Smooth muscle cell (in vitro differentiated cells): ENCODE measurements around the gene CDC42SE2. TPM values are rescaled to one million over a fixed set of nuclear protein-coding genes. Genes with fewer than 3 reads are reported as not detected.

Source experiments
- DNase-seq: peaks from one replicate; lab custom pipeline; 2025; ENCODE audit not compliant: unreplicated experiment; lab: John Stamatoyannopoulos, UW
- H2AFZ ChIP-seq: fragments of 200-600 bp; sonication (generic); 2 replicates; pipeline ENCODE4 v1.6.0; 2016; ENCODE audit warnings: antibody characterized with exemption, low read depth, mild to moderate bottlenecking
- H3F3A ChIP-seq: fragments of 200-600 bp; sonication (generic); 2 replicates; pipeline ENCODE4 v1.6.0; 2017; ENCODE audit warnings: antibody characterized with exemption, low read depth
- H3K27ac ChIP-seq: fragments of 200-600 bp; sonication (generic); 2 replicates; pipeline ENCODE4 v1.5.1; 2016; ENCODE audit warnings: low read depth, mild to moderate bottlenecking
- H3K27me3 ChIP-seq: fragments of 200-600 bp; sonication (generic); 2 replicates; pipeline ENCODE4 v1.6.1; 2016; ENCODE audit warnings: low read depth, mild to moderate bottlenecking
- H3K36me3 ChIP-seq: fragments of 200-600 bp; sonication (generic); 2 replicates; pipeline ENCODE4 v1.5.1; 2016; ENCODE audit warnings: low read depth
- H3K4me1 ChIP-seq: fragments of 200-600 bp; sonication (generic); 2 replicates; pipeline ENCODE4 v1.5.1; 2016; ENCODE audit warnings: low read depth
- H3K4me2 ChIP-seq: fragments of 200-600 bp; sonication (generic); 2 replicates; pipeline ENCODE4 v1.6.0; 2016; ENCODE audit warnings: mild to moderate bottlenecking
- H3K4me3 ChIP-seq: fragments of 200-600 bp; sonication (generic); 2 replicates; pipeline ENCODE4 v1.5.1; 2016; ENCODE audit warnings: mild to moderate bottlenecking
- H3K79me2 ChIP-seq: fragments of 200-600 bp; sonication (generic); 2 replicates; pipeline ENCODE4 v1.6.0; 2016; ENCODE audit warnings: low read depth, mild to moderate bottlenecking
- H3K9ac ChIP-seq: fragments of 200-600 bp; sonication (generic); 2 replicates; pipeline ENCODE4 v1.6.0; 2016; ENCODE audit warnings: low read depth
- H3K9me3 ChIP-seq: fragments of 200-600 bp; sonication (generic); replicated peaks from 2 replicates; pipeline ENCODE4 v1.5.1; 2016; ENCODE audit warnings: low read depth
- H4K20me1 ChIP-seq: fragments of 200-600 bp; sonication (generic); 2 replicates; pipeline ENCODE4 v1.6.0; 2016; ENCODE audit warnings: low read depth
- WGBS: methylation state at CpG from one replicate; pipeline ENCODE4 v1.1.7; 2016; ENCODE audit warnings: low lambda C conversion rate; 5-methylcytosine and 5-hydroxymethylcytosine counted together
- polyA plus RNA-seq: library from polyadenylated mRNA; unstranded; fragments of >200 nt; fragmentation: Nextera tagmentation; extraction: Ambion mirVana; gene quantifications from 2 replicates; pipeline ENCODE4 v1.2.1, GENCODE V29; 2016
- total RNA-seq: library from RNA; depleted of rRNA; stranded (reverse); fragments of >200 nt; gene quantifications from 2 replicates; pipeline ENCODE4 v1.2.3, GENCODE V29; 2014
- TF ChIP-seq, protein P1 (sequence below): fragments of 200-600 bp; sonication (generic); IDR thresholded peaks from 2 replicates; pipeline ENCODE4 v1.5.1; 2017; ENCODE audit warnings: borderline replicate concordance, mild to moderate bottlenecking, antibody characterized with exemption; ENCODE audit not compliant: insufficient read depth, poor library complexity, severe bottlenecking

CDC42SE2 gene
- total and polyA plus RNA-seq, 2 experiments from 2014 or later: 12.6 to 24.0 TPM

DNA sequence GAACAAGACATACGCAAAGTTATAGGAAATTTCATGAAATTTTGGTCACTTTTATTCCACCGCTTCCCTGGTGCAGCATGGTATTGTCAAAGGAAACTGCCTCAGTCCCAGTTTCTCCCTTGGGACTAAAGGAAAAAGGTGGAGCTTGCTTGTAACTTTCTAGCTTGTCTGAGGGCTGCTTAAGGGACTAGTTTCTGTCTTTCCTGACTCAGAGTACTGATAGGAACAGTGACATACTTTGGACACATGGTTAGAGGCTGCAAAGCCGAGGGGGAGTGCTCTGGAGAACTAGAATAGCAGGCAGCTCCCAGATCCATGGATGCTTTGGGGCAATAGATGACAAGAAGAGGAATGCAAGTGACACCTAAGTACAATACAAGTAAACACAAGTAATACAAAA, 136.7 kb downstream of the CDC42SE2 start:
- H2AFZ ChIP-seq: no peak overlapping the region
- peaks cover 6% of the 10 kb centered on the region for H3K36me3 ChIP-seq
- no peaks in the 10 kb centered on the region for H3K79me2 ChIP-seq
- H3K4me2 ChIP-seq: no peak overlapping the region
- H3K4me3 ChIP-seq: no peak overlapping the region
- 89% methylated on average over 3 of the region's 3 CpGs for WGBS
- H3K27me3 ChIP-seq: no peaks in the 10 kb centered on the region
- H3K4me1 ChIP-seq: no peaks in the 10 kb centered on the region
- no peaks in the 10 kb centered on the region for H3F3A ChIP-seq
- H3K27ac ChIP-seq: no peak overlapping the region
- no peak overlapping the region for H3K9ac ChIP-seq
- H3K9me3 ChIP-seq: peaks cover 12% of the 10 kb centered on the region
- H4K20me1 ChIP-seq: no peaks in the 10 kb centered on the region
- TF ChIP-seq, protein P1, sequence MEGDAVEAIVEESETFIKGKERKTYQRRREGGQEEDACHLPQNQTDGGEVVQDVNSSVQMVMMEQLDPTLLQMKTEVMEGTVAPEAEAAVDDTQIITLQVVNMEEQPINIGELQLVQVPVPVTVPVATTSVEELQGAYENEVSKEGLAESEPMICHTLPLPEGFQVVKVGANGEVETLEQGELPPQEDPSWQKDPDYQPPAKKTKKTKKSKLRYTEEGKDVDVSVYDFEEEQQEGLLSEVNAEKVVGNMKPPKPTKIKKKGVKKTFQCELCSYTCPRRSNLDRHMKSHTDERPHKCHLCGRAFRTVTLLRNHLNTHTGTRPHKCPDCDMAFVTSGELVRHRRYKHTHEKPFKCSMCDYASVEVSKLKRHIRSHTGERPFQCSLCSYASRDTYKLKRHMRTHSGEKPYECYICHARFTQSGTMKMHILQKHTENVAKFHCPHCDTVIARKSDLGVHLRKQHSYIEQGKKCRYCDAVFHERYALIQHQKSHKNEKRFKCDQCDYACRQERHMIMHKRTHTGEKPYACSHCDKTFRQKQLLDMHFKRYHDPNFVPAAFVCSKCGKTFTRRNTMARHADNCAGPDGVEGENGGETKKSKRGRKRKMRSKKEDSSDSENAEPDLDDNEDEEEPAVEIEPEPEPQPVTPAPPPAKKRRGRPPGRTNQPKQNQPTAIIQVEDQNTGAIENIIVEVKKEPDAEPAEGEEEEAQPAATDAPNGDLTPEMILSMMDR: no peak
- DNase-seq: no peak

DNA sequence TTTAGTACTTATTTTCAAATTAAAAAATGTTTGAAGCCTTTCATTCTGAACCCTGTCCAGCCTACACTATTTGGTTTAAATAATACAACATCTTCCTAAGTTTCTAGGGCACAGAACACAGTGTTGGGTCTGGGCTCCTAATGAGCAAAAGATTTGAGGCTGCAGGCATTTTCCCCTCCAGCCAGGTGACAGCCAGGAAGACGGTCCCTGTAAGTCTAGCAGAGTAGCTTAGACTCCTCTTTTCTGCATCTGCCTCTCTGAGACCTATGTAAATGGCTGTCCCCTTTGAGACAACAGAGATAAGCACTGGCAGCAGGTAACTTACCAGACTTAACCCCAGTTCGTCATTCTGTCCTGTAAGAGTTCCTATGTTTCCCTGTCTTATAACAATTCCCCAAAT, 141.8 kb downstream of the CDC42SE2 start:
- Histone ChIP-seq H3K36me3 (peaks cover 6% of the 10 kb centered on the region), H3K9me3 (peaks cover 12% of the 10 kb centered on the region), H3K27ac (no peak overlapping the region), H3K4me2 (no peak overlapping the region), H4K20me1 (no peaks in the 10 kb centered on the region), H3K4me1 (no peaks in the 10 kb centered on the region), H3K27me3 (no peaks in the 10 kb centered on the region), H3K4me3 (no peak overlapping the region), H3K9ac (no peak overlapping the region), H2AFZ (no peak overlapping the region), H3F3A (no peaks in the 10 kb centered on the region), H3K79me2 (no peaks in the 10 kb centered on the region)
- 93% methylated on average over 2 of the region's 2 CpGs for WGBS
- DNase-seq: no peak
- TF ChIP-seq, protein P1: no peak

DNA sequence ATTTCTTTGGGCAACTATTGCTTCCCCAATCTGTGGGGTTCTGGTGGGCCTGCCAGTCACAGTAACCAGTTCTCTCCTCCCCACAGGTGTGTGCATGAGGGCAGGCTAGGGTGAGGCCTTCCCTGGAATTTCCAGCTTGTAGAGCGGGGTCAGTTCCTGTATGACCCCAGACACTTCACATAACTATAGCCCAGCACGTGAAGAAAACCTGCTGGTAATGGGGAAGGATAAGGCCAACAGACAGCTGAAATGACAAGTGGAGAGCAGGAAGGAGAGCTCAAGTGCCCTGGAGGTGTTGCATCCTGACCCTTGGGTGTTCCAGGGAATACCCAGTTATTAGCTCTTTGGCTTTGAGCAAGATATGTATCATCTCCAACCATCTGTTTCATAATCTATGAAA, 142.2 kb downstream of the CDC42SE2 start:
- H3K4me1 ChIP-seq: no peaks in the 10 kb centered on the region
- DNase-seq: no peak
- TF ChIP-seq, protein P1: no peak
- no peaks in the 10 kb centered on the region for H3K79me2 ChIP-seq
- H3K27ac ChIP-seq: no peak overlapping the region
- WGBS: 89% methylated on average over 2 of the region's 2 CpGs
- H3K36me3 ChIP-seq: peaks cover 6% of the 10 kb centered on the region
- H3K9me3 ChIP-seq: peaks cover 12% of the 10 kb centered on the region
- H3K4me2 ChIP-seq: no peak overlapping the region
- H3K4me3 ChIP-seq: no peak overlapping the region
- no peaks in the 10 kb centered on the region for H3K27me3 ChIP-seq
- no peak overlapping the region for H2AFZ ChIP-seq
- no peaks in the 10 kb centered on the region for H3F3A ChIP-seq
- H3K9ac ChIP-seq: no peak overlapping the region
- H4K20me1 ChIP-seq: no peaks in the 10 kb centered on the region

DNA sequence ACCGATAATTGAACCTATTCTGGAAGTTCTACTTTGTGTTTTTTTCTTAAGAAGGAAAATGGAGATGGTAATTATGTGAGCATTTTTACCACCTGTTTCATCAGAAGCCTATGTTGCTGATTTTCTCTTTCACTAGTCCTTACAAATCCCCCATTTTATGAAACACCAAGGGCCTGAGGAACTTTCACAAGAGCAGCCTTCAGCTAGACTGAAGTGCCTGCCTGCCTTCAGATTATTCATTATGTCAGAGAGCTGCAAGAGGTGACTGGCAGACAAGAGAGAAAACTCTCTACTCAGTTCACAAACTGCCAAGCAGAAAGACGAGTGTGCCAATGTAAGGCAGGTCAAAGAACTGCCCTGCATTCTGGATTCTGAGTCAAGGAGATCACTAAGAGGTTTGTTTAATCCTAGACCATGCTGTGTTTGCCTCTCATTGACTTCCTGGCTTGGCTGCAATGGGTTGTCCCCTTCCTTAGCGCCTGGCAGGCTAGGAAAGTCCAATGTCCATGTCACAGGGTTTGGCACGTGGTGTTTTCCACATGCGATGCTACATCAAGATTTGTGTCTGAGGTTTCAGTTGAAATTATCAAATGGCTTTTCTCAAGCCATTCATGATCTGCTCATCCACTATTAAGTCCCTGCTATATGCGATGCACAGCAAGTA, 143.3 kb downstream of the CDC42SE2 start:
- Histone ChIP-seq H3K4me2 (no peak overlapping the region), H3K27me3 (no peaks in the 10 kb centered on the region), H4K20me1 (no peaks in the 10 kb centered on the region), H3K79me2 (no peaks in the 10 kb centered on the region), H3K9me3 (peaks cover 8% of the 10 kb centered on the region), H3K9ac (no peak overlapping the region), H3K27ac (no peak overlapping the region), H3K36me3 (peaks cover 2% of the 10 kb centered on the region), H3K4me1 (no peaks in the 10 kb centered on the region), H2AFZ (no peak overlapping the region), H3F3A (no peaks in the 10 kb centered on the region), H3K4me3 (no peak overlapping the region)
- 96% methylated on average over 6 of the region's 6 CpGs for WGBS
- no peak for DNase-seq
- TF ChIP-seq, protein P1: no peak
